ENCODE measurements around the gene OPA3.

The OPA3 gene

DNA sequence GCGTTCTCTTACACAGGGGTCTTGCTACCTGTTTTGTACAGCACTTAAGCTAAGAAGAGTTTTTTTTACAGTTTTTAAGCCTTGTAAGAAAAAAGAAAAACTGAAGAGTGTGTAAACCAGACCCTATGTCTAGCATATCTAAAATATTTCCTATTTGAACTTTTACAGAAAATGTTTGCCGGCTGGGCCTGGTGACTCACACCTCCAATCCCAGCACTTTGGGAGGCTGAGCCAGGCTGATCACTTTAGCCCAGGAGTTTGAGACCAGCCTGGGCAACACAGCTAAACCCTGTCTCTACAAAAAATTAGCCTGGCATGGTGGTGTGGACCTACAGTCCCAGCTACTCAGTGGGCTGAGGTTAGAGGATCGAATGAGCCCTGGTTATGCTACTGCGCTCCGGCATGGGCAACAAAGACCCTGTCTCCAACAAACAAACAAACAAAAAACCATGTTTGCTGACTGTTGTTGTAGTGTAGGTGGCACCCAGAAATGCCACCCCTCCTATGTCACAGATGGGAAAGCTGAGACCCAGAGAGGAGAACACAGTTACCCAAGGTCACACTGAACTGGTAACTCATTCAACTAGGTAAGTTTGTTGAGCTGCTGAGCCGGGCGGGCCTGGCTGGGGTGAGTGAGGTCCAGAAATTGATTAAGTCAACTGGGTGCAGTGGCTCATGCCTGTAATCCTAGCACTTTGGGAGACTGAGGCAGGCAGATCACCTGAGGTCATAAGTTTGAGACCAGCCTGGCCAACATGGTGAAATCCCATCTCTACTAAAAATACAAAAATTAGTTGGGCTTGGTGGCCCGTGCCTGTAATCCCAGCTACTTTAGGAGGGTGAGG is 79.2 kb downstream of the OPA3 start:
- no peak for DNase-seq (ENCODE audit: low read depth in 1 of 2, low spot score in 1 of 2)

DNA sequence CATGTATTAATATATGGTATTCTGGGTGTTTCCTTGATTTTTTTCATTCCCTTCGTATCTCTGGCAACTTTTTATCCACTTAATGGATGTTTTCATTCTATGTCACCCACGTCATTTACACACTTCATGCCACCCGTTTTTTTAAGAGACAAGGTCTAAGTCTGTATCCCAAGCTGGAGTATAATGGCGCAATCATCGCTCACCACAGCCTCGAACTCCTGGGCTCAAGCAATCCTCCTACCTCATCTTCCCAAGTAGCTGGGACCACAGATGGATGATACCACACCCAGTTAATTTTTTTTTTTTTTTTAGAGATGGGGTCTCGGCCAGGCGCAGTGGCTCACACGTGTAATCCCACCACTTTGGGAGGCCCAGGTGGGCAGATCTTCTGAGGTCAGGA is 80.7 kb downstream of the OPA3 start:
- no peak for DNase-seq (ENCODE audit: low read depth in 1 of 2, low spot score in 1 of 2)

DNA sequence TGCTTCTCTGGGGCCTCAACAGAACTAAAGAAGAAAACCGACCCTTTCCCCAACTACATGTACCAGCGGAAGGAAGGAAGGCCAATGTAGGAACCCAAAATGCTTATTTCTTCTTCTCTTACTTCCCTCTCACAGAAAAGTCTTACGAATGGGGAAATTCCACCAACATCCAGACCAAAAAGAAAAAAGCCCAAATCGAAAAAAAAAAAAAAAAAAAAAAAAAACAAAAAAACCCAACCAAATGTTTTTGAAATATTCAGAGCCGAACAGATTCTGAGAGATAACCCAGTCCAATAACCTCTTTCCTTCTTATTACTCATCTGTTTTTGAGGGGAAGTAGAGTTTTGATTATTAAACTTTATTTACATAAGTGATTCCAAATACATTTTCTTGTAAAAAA is 82.5 kb downstream of the OPA3 start:
- no peak for DNase-seq (ENCODE audit: low read depth in 1 of 2, low spot score in 1 of 2)

DNA sequence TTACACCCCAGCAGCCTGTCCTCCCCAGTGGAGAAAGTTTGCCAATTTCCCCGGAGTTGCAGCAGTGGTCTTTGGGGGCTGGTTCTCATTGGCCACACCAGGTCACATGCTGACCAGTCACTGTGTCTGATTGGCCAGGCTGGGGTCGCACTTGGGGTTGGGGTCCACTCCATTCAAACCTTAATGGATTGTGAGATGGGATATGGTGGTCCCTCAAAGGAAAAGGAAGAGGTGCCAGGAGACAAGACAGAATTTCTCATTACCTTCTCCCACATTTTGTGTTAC is 82.9 kb downstream of the OPA3 start:
- no peak for DNase-seq (ENCODE audit: low read depth in 1 of 2, low spot score in 1 of 2)

GRCh38 chr19:45500918-45501729 is 83.5 kb downstream of the OPA3 start:
- DNase-seq (ENCODE audit: low read depth in 1 of 2, low spot score in 1 of 2): no peak

DNA sequence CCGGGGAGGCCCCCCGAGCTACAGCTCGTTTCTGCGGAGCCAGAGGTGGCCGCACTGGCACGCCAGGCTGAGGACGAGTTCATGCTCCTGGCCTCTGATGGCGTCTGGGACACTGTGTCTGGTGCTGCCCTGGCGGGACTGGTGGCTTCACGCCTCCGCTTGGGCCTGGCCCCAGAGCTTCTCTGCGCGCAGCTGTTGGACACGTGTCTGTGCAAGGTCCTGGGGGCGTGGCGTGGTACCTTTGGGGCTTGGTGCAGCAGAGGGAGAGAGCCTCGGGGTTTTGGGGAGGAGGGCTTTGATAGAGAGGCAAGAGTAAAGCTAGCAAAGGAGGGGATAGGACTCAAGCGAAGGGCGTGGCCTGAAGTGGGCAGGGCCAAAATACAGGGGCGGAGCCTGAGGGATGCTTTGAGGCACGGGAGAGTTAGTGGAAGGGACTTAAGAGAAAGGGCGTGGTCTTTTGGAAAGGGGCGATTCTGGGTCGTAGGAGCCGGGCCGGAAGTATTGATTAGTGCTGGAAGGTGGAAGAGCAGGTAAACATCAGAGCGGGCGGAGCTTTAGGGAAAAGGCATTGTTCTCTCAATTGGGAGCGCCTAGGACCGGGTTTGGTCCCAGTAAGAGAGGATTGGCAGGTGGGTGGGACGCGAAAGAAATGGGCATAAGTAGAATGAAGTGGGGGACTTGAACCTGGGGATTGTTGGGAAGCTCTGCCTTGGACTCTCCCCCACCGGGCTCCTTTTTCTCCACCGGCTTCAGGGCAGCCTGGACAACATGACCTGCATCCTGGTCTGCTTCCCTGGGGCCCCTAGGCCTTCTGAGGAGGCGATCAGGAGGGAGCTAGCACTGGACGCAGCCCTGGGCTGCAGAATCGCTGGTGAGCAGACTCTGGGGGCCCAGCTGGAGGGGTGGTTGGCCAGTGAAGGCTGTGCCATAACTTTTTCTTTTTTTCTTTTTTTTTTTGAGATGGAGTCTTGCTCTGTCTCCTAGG is 85.1 kb downstream of the OPA3 start:
- DNase-seq (ENCODE audit: low read depth in 1 of 2, low spot score in 1 of 2): peak in 1 of 2 donors; percentile 53

- DNase-seq (ENCODE audit: low read depth in 1 of 2, low spot score in 1 of 2): peak; percentile 30 to 55
Measured at GRCh38 chr19:45498411-45499195, 86.0 kb downstream of the OPA3 start, which contains the start of gene PPM1N. Gene PPM1N, plus strand, starts transcription at chr19:45498443. Its CDS starts 30 bp downstream, at chr19:45498473.

DNA sequence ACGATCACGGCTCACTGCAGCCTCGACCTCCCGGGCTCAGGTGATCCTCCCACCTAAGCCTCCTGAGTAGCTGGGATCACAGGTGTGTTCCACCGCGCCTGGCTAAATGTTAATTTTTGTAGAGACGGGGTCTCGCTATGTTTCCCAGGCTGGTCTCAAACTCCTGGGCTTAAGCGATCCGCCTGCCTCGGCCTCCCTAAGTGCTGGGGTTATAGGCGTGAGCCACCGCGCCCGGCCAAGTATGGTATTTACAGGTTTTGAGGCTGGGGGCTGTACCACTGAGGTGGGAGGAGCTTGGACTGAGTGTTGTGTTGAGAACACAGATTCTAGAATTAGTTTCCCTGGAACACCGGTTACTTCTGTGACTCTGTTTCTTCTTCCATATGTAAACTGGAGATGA is 86.8 kb downstream of the OPA3 start:
- no peak for DNase-seq (ENCODE audit: low read depth in 1 of 2, low spot score in 1 of 2)

GRCh38 chr19:45496349-45496953 is 88.2 kb downstream of the OPA3 start:
- no peak for DNase-seq (ENCODE audit: low read depth in 1 of 2, low spot score in 1 of 2)

DNA sequence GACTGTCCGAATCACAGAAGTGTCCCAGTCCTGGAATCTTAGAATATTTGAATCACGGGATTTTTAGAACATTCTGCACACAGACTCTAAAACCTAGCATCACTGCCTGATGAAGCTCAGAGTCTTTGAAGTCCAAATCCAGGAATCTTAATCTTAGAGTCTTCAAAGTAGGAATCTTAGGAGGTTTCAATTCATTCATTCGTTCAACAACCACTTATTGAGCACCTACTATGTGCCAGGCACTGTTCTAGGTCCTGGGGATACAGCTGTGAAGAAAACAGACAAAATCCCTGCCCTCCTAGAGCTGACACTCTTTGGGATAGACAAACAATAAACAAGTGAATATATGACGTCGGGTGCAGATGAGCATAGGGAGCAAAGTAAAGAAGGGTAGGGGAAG is 89.4 kb downstream of the OPA3 start:
- no peak for DNase-seq (ENCODE audit: low read depth in 1 of 2, low spot score in 1 of 2)

GRCh38 chr19:45494261-45494916 is 90.2 kb downstream of the OPA3 start:
- DNase-seq (ENCODE audit: low read depth in 1 of 2, low spot score in 1 of 2): no peak

DNA sequence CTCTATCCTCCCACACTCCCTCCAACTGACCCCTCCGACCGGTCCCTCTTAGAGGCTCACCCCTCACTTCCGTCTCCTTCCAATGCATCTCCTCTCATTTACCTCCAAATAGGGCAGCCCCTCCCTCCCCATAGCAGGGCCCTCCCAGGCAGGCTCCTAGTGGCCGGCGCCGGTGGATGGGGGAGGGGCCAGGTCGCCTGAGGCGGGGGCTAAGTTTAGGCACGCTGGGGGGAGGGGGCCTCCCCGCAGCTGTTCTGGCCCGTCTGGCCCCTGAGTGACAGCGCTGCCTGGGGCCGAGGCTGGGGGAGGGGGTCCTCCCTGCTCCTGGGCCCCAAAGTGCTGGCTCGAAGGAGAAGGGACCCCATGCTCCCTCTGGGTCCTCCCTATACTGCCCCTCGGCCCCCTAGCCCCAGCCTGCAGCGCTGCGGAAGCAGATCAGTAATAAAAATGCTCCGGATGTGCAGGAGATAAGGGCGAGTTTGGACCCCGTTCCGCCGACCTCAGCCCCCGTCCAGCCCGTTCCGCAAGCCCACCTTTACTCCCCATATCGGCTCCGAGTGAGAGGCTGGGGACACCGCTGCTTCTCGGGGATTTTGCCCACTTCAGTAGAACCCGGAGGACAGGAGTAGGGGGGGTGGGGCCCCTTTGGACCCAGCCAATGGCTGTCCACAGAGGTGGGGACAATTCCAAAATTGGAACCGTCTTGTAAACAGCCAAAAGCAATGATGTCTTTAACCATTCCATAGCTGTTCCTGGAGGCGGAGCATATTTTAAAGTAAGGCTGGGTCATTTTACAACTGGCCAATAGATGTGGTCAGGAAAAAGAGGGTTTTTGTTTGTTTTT is 91.8 kb downstream of the OPA3 start:
- no peak for DNase-seq (ENCODE audit: low read depth in 1 of 2, low spot score in 1 of 2)

- no peak for DNase-seq (ENCODE audit: low read depth in 1 of 2, low spot score in 1 of 2)
Measured at GRCh38 chr19:45492137-45492626, 92.4 kb downstream of the OPA3 start.

DNA sequence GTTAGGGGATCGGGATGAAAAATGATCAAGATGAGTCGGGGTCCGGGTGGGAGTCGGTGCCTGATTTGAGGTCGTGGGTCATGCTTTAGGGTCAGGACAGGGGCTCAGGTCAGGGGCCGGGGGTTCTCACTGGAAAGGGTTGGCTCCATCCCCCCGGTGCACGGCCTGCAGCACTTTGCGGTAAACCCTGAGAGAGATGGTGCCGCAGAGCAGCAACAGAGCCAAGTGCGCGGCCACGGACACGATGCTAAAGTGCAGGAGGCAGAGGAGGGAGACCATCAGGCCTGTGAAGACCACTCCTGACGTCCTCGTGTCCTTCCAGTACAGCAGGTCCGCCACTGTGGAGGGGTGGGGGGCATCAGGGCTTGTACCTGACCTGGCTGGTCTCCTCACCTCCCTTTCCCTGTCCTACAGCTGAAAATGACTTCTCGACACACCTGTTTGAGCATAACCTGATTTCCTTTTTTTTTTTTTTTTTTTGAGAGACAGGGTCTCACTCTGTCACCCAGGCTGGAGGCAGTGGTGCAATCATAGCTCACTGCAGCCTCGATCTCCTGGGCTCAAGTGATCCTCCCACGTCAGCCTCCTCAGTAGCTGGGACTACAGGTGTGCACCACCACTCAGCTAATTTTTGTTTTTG is 95.3 kb downstream of the OPA3 start:
- DNase-seq (ENCODE audit: low read depth in 1 of 2, low spot score in 1 of 2): no peak

DNA sequence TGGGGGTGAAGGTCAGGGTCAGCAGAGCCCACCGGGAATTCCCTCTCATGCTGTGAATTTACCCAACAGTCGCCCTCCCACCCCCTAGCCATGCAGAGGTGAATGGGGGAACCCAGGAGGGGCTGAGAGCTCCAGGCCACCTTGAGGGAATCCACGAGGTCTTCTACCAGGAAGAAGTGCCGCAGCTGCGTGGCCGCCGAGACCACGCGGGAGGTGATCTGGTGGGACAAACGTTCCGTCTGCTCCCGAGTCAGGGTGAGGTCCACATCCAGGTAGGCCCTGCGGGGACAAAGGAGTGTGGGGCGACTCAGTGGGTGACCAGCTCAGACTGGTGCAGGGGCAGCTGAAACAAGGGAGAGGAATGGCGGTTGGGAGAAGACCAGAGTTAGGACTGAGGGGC is 95.9 kb downstream of the OPA3 start:
- no peak for DNase-seq (ENCODE audit: low read depth in 1 of 2, low spot score in 1 of 2)

DNA sequence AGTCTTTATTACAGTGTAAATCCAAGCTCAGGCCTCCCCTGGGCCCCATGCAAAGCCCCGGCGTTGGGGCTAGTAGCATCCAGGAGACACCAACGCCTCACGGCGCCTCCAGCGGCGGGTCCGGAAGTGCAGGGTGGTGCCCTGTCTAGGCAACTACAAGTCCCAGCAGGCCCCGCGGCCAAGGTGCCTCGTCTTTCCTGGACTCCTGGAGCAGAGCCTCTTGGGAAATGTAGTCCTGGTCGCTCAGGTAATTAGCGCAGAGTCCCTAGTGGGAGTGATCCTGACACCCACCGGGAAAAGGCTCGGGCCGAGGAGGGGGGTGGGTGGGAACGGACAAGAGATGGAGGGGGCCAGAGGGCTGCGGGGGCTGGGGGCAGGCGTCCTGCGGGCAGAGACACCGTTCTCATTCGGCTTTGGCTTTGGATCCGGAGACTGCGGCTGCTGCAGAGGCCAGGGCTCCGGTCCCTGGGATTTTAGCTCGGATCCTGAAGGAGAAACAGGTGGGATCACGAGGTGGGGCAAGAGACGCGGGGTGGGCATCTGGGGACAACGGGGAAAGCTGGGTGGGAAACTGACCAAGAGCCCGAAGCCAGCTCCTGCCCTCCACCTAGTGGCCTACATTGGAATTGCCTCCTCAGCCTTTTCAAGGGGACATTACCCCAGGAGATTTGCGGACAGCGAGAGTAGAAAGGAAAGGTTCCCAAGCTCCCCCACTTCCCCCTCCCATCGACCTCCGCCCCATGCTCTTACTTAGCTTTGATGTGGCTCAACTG is 99.1 kb downstream of the OPA3 start:
- DNase-seq (ENCODE audit: low read depth in 1 of 2, low spot score in 1 of 2): peak; percentile 95 to 96

GRCh38 chr19:45484273-45484945 is 100.2 kb downstream of the OPA3 start:
- DNase-seq (ENCODE audit: low read depth in 1 of 2, low spot score in 1 of 2): no peak
